Measurements from ENCODE around the gene MYH9.

DNA sequence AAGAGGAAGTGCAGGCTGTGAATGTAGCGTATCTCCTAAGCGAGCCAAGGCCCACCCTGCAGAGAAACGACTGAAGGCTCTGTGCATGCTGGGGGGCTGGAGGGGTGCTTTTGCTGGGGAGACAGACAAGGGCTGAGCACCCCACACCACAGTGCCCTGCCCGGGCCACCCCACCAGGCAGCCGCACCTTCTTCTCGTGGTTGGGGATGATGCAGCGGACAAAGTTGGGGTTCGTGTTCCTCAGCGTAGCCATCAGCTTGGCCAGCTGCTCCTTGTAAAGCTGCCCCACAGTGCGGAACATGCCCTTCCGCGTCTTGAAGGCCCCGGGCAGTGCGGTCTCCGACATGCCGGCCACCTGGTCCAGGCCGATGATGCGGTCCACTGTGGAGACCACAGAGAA lies 81.5 kb downstream of the MYH9 start:
- TF ChIP-seq, protein P1, sequence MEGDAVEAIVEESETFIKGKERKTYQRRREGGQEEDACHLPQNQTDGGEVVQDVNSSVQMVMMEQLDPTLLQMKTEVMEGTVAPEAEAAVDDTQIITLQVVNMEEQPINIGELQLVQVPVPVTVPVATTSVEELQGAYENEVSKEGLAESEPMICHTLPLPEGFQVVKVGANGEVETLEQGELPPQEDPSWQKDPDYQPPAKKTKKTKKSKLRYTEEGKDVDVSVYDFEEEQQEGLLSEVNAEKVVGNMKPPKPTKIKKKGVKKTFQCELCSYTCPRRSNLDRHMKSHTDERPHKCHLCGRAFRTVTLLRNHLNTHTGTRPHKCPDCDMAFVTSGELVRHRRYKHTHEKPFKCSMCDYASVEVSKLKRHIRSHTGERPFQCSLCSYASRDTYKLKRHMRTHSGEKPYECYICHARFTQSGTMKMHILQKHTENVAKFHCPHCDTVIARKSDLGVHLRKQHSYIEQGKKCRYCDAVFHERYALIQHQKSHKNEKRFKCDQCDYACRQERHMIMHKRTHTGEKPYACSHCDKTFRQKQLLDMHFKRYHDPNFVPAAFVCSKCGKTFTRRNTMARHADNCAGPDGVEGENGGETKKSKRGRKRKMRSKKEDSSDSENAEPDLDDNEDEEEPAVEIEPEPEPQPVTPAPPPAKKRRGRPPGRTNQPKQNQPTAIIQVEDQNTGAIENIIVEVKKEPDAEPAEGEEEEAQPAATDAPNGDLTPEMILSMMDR (IDR thresholded peaks at IDR 0.05): no peak
- TF ChIP-seq, protein P2, sequence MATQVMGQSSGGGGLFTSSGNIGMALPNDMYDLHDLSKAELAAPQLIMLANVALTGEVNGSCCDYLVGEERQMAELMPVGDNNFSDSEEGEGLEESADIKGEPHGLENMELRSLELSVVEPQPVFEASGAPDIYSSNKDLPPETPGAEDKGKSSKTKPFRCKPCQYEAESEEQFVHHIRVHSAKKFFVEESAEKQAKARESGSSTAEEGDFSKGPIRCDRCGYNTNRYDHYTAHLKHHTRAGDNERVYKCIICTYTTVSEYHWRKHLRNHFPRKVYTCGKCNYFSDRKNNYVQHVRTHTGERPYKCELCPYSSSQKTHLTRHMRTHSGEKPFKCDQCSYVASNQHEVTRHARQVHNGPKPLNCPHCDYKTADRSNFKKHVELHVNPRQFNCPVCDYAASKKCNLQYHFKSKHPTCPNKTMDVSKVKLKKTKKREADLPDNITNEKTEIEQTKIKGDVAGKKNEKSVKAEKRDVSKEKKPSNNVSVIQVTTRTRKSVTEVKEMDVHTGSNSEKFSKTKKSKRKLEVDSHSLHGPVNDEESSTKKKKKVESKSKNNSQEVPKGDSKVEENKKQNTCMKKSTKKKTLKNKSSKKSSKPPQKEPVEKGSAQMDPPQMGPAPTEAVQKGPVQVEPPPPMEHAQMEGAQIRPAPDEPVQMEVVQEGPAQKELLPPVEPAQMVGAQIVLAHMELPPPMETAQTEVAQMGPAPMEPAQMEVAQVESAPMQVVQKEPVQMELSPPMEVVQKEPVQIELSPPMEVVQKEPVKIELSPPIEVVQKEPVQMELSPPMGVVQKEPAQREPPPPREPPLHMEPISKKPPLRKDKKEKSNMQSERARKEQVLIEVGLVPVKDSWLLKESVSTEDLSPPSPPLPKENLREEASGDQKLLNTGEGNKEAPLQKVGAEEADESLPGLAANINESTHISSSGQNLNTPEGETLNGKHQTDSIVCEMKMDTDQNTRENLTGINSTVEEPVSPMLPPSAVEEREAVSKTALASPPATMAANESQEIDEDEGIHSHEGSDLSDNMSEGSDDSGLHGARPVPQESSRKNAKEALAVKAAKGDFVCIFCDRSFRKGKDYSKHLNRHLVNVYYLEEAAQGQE (IDR thresholded peaks at IDR 0.05; ENCODE audit: insufficient read depth in 1 of 2, low read depth in 2 of 2, low read length in 1 of 2): no peak
- no peak for TF ChIP-seq POLR2AphosphoS5 (IDR thresholded peaks at IDR 0.05; ENCODE audit: low read depth, low read length)
- no peak for TF ChIP-seq SIN3A (IDR thresholded peaks at IDR 0.05; ENCODE audit: borderline replicate concordance, insufficient read depth, low read depth, low read length)

All from Panc1 (cell line).